ENCODE data around the gene KCNQ1.

Gene KCNQ1

GRCh38 chr11:2888266-2888968 is 443.6 kb downstream of the KCNQ1 start:
- peaks cover 2% of the 10 kb centered on the region for H3K27me3 Mint-ChIP-seq

GRCh38 chr11:2889362-2890273 is 444.8 kb downstream of the KCNQ1 start:
- H3K4me1 Mint-ChIP-seq, result peaks cover 12% of the 10 kb centered on the region
- ATAC-seq (ENCODE audit: low read depth) (no peak), DNase-seq (ENCODE audit: low spot score in 2 of 2) (no peak)
- peaks cover 2% of the 10 kb centered on the region for H3K27me3 Mint-ChIP-seq
- H3K27ac Mint-ChIP-seq, result no peak overlapping the region
- no peaks in the 10 kb centered on the region for H3K9me3 Mint-ChIP-seq
- H3K36me3 Mint-ChIP-seq, result no peaks in the 10 kb centered on the region
- H3K4me3 Mint-ChIP-seq, result no peak overlapping the region

More at GRCh38 chr11:2888266-2888968, 443.6 kb downstream of the KCNQ1 start:
- Mint-ChIP-seq H3K4me3 (no peak overlapping the region), H3K9me3 (no peaks in the 10 kb centered on the region), H3K36me3 (no peaks in the 10 kb centered on the region), H3K27ac (no peak overlapping the region), H3K4me1 (peaks cover 12% of the 10 kb centered on the region)
- DNase-seq (ENCODE audit: low spot score in 2 of 2) (peak; percentile 81 to 87), ATAC-seq (ENCODE audit: low read depth) (peak; percentile 40)

- ATAC-seq (ENCODE audit: low read depth) (no peak), DNase-seq (ENCODE audit: low spot score in 2 of 2) (no peak)
- Mint-ChIP-seq H3K9me3 (no peaks in the 10 kb centered on the region), H3K4me1 (peaks cover 10% of the 10 kb centered on the region), H3K4me3 (no peak overlapping the region), H3K27ac (no peak overlapping the region), H3K36me3 (no peaks in the 10 kb centered on the region), H3K27me3 (no peaks in the 10 kb centered on the region)
These were observed 445.9 kb downstream of the KCNQ1 start for GRCh38 chr11:2890466-2891294.

GRCh38 chr11:2891326-2892214 is 446.8 kb downstream of the KCNQ1 start:
- H3K27me3 Mint-ChIP-seq, result no peaks in the 10 kb centered on the region
- H3K9me3 Mint-ChIP-seq, result no peaks in the 10 kb centered on the region
- peak overlapping the region; percentile 69 for H3K4me3 Mint-ChIP-seq
- no peak overlapping the region for H3K27ac Mint-ChIP-seq
- ATAC-seq (ENCODE audit: low read depth) (no peak), DNase-seq (ENCODE audit: low spot score in 2 of 2) (no peak)
- peaks cover 10% of the 10 kb centered on the region for H3K4me1 Mint-ChIP-seq
- no peaks in the 10 kb centered on the region for H3K36me3 Mint-ChIP-seq

- Mint-ChIP-seq H3K27ac (no peak overlapping the region), H3K4me3 (peak overlapping the region; percentile 76), H3K4me1 (peaks cover 7% of the 10 kb centered on the region), H3K27me3 (no peaks in the 10 kb centered on the region), H3K9me3 (no peaks in the 10 kb centered on the region), H3K36me3 (no peaks in the 10 kb centered on the region)
- DNase-seq (ENCODE audit: low spot score in 2 of 2) (peak; percentile 46 to 66), ATAC-seq (ENCODE audit: low read depth) (peak; percentile 58)
These were observed 447.6 kb downstream of the KCNQ1 start for GRCh38 chr11:2892215-2892966.

- peaks cover 7% of the 10 kb centered on the region for H3K4me1 Mint-ChIP-seq
- peak overlapping the region; percentile 76 for H3K4me3 Mint-ChIP-seq
- H3K9me3 Mint-ChIP-seq, result no peaks in the 10 kb centered on the region
These were observed 448.2 kb downstream of the KCNQ1 start for GRCh38 chr11:2892967-2893528.

GRCh38 chr11:2893935-2894334 is 449.1 kb downstream of the KCNQ1 start:
- Mint-ChIP-seq H3K27ac (no peak overlapping the region), H3K4me3 (no peak overlapping the region), H3K9me3 (no peaks in the 10 kb centered on the region), H3K36me3 (no peaks in the 10 kb centered on the region), H3K4me1 (peaks cover 9% of the 10 kb centered on the region), H3K27me3 (no peaks in the 10 kb centered on the region)
- ATAC-seq (ENCODE audit: low read depth), result no peak
- no peak for DNase-seq (ENCODE audit: low spot score in 2 of 2)

More at GRCh38 chr11:2892967-2893528, 448.2 kb downstream of the KCNQ1 start:
- DNase-seq (ENCODE audit: low spot score in 2 of 2) (no peak), ATAC-seq (ENCODE audit: low read depth) (peak; percentile 40)
- no peak overlapping the region for H3K27ac Mint-ChIP-seq
- H3K36me3 Mint-ChIP-seq, result no peaks in the 10 kb centered on the region
- no peaks in the 10 kb centered on the region for H3K27me3 Mint-ChIP-seq

- no peaks in the 10 kb centered on the region for H3K27me3 Mint-ChIP-seq
- peaks cover 17% of the 10 kb centered on the region for H3K4me1 Mint-ChIP-seq
- DNase-seq (ENCODE audit: low spot score in 2 of 2) (no peak), ATAC-seq (ENCODE audit: low read depth) (no peak)
- H3K27ac Mint-ChIP-seq, result no peak overlapping the region
- H3K4me3 Mint-ChIP-seq, result no peak overlapping the region
- H3K36me3 Mint-ChIP-seq, result no peaks in the 10 kb centered on the region
- H3K9me3 Mint-ChIP-seq, result no peaks in the 10 kb centered on the region
These were observed 451.2 kb downstream of the KCNQ1 start for GRCh38 chr11:2896047-2896446.

GRCh38 chr11:2897048-2897447 is 452.2 kb downstream of the KCNQ1 start:
- DNase-seq (ENCODE audit: low spot score in 2 of 2) (no peak), ATAC-seq (ENCODE audit: low read depth) (no peak)
- H3K27me3 Mint-ChIP-seq, result no peaks in the 10 kb centered on the region
- peaks cover 15% of the 10 kb centered on the region for H3K4me1 Mint-ChIP-seq
- H3K27ac Mint-ChIP-seq, result no peak overlapping the region
- H3K9me3 Mint-ChIP-seq, result no peaks in the 10 kb centered on the region
- no peak overlapping the region for H3K4me3 Mint-ChIP-seq
- H3K36me3 Mint-ChIP-seq, result no peaks in the 10 kb centered on the region

- Mint-ChIP-seq H3K4me3 (no peak overlapping the region), H3K4me1 (peaks cover 10% of the 10 kb centered on the region)
These were observed 453.7 kb downstream of the KCNQ1 start for GRCh38 chr11:2898366-2899079.

More at GRCh38 chr11:2898366-2899079, 453.7 kb downstream of the KCNQ1 start:
- no peaks in the 10 kb centered on the region for H3K27me3 Mint-ChIP-seq
- no peak overlapping the region for H3K27ac Mint-ChIP-seq
- no peak for DNase-seq (ENCODE audit: low spot score in 2 of 2)
- no peaks in the 10 kb centered on the region for H3K9me3 Mint-ChIP-seq
- peak; percentile 20 for ATAC-seq (ENCODE audit: low read depth)
- H3K36me3 Mint-ChIP-seq, result no peaks in the 10 kb centered on the region

All from memory B cell (primary cell).